Endothelial cell of umbilical vein (primary cell): ENCODE data around the gene GYPA. TPM values are rescaled to one million over a fixed set of nuclear protein-coding genes. Genes with fewer than 3 reads are reported as not detected.

Source experiments
- BruUV-seq: library from RNA; stranded (reverse); fragments of 400-500 nt; replicated peaks from 2 replicates; lab custom pipeline; 2021; lab: Mats Ljungman, UMichigan
- CTCF ChIA-PET: fragments of 300-600, 350-600 bp; sonication (Branson Sonifier 250); formaldehyde crosslinking; loops from one replicate; lab custom pipeline; 2021; ENCODE audit warnings: antibody characterized with exemption, inconsistent platforms; lab: Charles Lee
- POLR2A ChIA-PET: fragments of 300-600, 350-600 bp; sonication (Branson Sonifier 250); formaldehyde crosslinking; loops from one replicate; lab custom pipeline; 2021; ENCODE audit warnings: antibody characterized with exemption, inconsistent platforms; lab: Charles Lee
- DNase-seq: peaks from one replicate; pipeline ENCODE4 v3.0.0-alpha.2; 2011; ENCODE audit warnings: low read depth, low spot score
- FAIRE-seq: peaks from 2 replicates; lab custom pipeline; 2011; peaks lifted over from hg19 to GRCh38; lab: Jason Lieb, UNC
- H2AFZ ChIP-seq: 2 replicates; pipeline ENCODE4 v1.6.0; 2012; ENCODE audit warnings: low read depth, low read length, control low read depth, inconsistent platforms
- H3K27ac ChIP-seq: 2 replicates; pipeline ENCODE4 v1.5.1; 2011; ENCODE audit warnings: low read depth, mild to moderate bottlenecking, control low read depth, low read length, moderate library complexity; ENCODE audit not compliant: insufficient read depth
- H3K27me3 ChIP-seq, 2 experiments: 2 replicates each; pipeline versions ENCODE4 v1.6.0 to v1.6.1; 2011; ENCODE audit warnings: low read length in 2 of 2, mixed read lengths in 1 of 2; ENCODE audit not compliant: control insufficient read depth in 2 of 2, insufficient read depth in 2 of 2
- H3K36me3 ChIP-seq, 2 experiments: 2 replicates in 1 of 2; 3 replicates in 1 of 2; pipeline ENCODE4 v1.5.1; 2011; ENCODE audit warnings: low read length in 2 of 2, mild to moderate bottlenecking in 1 of 2, moderate library complexity in 1 of 2; ENCODE audit not compliant: control insufficient read depth in 2 of 2, insufficient read depth in 2 of 2; ENCODE audit errors: extremely low read depth in 1 of 2
- H3K4me1 ChIP-seq: 3 replicates; pipeline ENCODE4 v1.5.1; 2011; ENCODE audit warnings: mild to moderate bottlenecking, low read length; ENCODE audit not compliant: control insufficient read depth, insufficient read depth; ENCODE audit errors: extremely low read depth
- H3K4me2 ChIP-seq: 2 replicates; pipeline ENCODE4 v1.6.1; 2011; ENCODE audit warnings: low read length, control low read depth, mixed read lengths; ENCODE audit not compliant: insufficient read depth
- H3K4me3 ChIP-seq, 3 experiments: fragments of 200-600 bp in 1 of 3; sonication (generic), shearing (Covaris generic) in 1 of 3; replicated peaks in 1 of 3; 2 replicates each; pipeline ENCODE4 v1.5.1; 2011 to 2016; ENCODE audit warnings: control low read depth in 3 of 3, low read length in 3 of 3, mild to moderate bottlenecking in 2 of 3, inconsistent platforms in 1 of 3, low read depth in 1 of 3, moderate library complexity in 1 of 3; ENCODE audit not compliant: insufficient read depth in 1 of 3
- H3K79me2 ChIP-seq: 2 replicates; pipeline ENCODE4 v1.6.0; 2012; ENCODE audit warnings: low read length, inconsistent platforms; ENCODE audit not compliant: control insufficient read depth, insufficient read depth
- H3K9ac ChIP-seq: replicated peaks from 2 replicates; pipeline ENCODE3; 2011; ENCODE audit warnings: low read length, control low read depth; ENCODE audit not compliant: insufficient read depth; ENCODE audit errors: extremely low read depth
- H3K9me1 ChIP-seq: replicated peaks from 3 replicates; pipeline ENCODE4 v1.6.0; 2011; ENCODE audit warnings: mild to moderate bottlenecking, low read length; ENCODE audit not compliant: control insufficient read depth, insufficient read depth; ENCODE audit errors: extremely low read depth
- H3K9me3 ChIP-seq: replicated peaks from 2 replicates; pipeline ENCODE4 v1.5.1; 2012; ENCODE audit warnings: low read length, inconsistent platforms; ENCODE audit not compliant: control insufficient read depth, insufficient read depth
- H4K20me1 ChIP-seq: replicated peaks from 2 replicates; pipeline ENCODE3; 2011; ENCODE audit warnings: mild to moderate bottlenecking, low read length; ENCODE audit not compliant: control insufficient read depth, insufficient read depth; ENCODE audit errors: extremely low read depth
- CTCF ChIP-seq, 2 donors: IDR thresholded peaks; 1 replicate in 1 of 2; 2 replicates in 1 of 2; pipeline ENCODE4 v1.5.1; 2011; ENCODE audit warnings: low read length in 2 of 2, mild to moderate bottlenecking in 2 of 2, moderate library complexity in 2 of 2, control low read depth in 1 of 2, inconsistent platforms in 1 of 2, low read depth in 1 of 2; ENCODE audit not compliant: insufficient read depth in 1 of 2; ENCODE audit errors: extremely low read depth in 1 of 2
- EZH2 ChIP-seq: IDR thresholded peaks from 2 replicates; pipeline ENCODE4 v1.6.1; 2012; ENCODE audit warnings: borderline replicate concordance, low read depth, mild to moderate bottlenecking, moderate library complexity, low read length, inconsistent platforms; ENCODE audit not compliant: severe bottlenecking
- FOS ChIP-seq: IDR thresholded peaks from 2 replicates; pipeline ENCODE4 v1.6.1; 2011; ENCODE audit warnings: mild to moderate bottlenecking, low read length, moderate library complexity, borderline replicate concordance; ENCODE audit not compliant: insufficient read depth
- GATA2 ChIP-seq: IDR thresholded peaks from 2 replicates; pipeline ENCODE4 v1.7.0; 2011; ENCODE audit warnings: low read depth, mild to moderate bottlenecking, moderate library complexity, mixed read lengths, low read length; ENCODE audit not compliant: insufficient read length, insufficient read depth
- JUN ChIP-seq: IDR thresholded peaks from 2 replicates; pipeline ENCODE4 v1.6.1; 2011; ENCODE audit warnings: borderline replicate concordance, low read depth; ENCODE audit not compliant: insufficient read length, insufficient read depth
- MAX ChIP-seq: IDR thresholded peaks from 2 replicates; pipeline ENCODE4 v1.6.1; 2011; ENCODE audit not compliant: insufficient read depth, insufficient read length
- MYC ChIP-seq: IDR thresholded peaks from one replicate; pipeline ENCODE4 v1.6.1; 2011; ENCODE audit warnings: mild to moderate bottlenecking, low read depth, low read length
- POLR2A ChIP-seq: IDR thresholded peaks from 2 replicates; pipeline ENCODE4 v1.6.1; 2012; ENCODE audit warnings: low read depth, mild to moderate bottlenecking, control low read depth, low read length
- POLR2AphosphoS5 ChIP-seq: IDR thresholded peaks from 2 replicates; pipeline ENCODE4 v1.6.1; 2012; ENCODE audit warnings: low read depth, mild to moderate bottlenecking, control low read depth, low read length, moderate library complexity; ENCODE audit not compliant: insufficient read depth
- dilution Hi-C: fragments of 300-500 bp; cut with MboI; formaldehyde crosslinking; loops from one replicate; pipeline ENCODE4 v1.15.0; 2019; ENCODE audit warnings: low sequenced_read_pairs; ENCODE audit not compliant: extremely low pct_ligation_motif_present
- intact Hi-C: fragments of 100-400 bp; cut with micrococcal nuclease; formaldehyde crosslinking; loops from one replicate; pipeline ENCODE4 v1.10.0; 2022
- polyA plus RNA-seq, 4 experiments: library from polyadenylated mRNA; depleted of rRNA in 3 of 4; stranded (reverse) in 3 of 4; unstranded in 1 of 4; fragments of >200 nt; gene quantifications; 2 replicates each; pipeline versions ENCODE4 v1.2.1 to v1.2.3, GENCODE V29; 2011 to 2012; ENCODE audit warnings: missing spikeins in 1 of 4
- total RNA-seq: library from RNA; stranded (reverse); gene quantifications from 2 replicates; pipeline ENCODE4 v1.2.3, GENCODE V29; 2021

The GYPA gene
- total and polyA plus RNA-seq, 2 donors (not counting 3 experiments of a cell fraction or from before 2014, with no cell fraction given) = not detected

DNA sequence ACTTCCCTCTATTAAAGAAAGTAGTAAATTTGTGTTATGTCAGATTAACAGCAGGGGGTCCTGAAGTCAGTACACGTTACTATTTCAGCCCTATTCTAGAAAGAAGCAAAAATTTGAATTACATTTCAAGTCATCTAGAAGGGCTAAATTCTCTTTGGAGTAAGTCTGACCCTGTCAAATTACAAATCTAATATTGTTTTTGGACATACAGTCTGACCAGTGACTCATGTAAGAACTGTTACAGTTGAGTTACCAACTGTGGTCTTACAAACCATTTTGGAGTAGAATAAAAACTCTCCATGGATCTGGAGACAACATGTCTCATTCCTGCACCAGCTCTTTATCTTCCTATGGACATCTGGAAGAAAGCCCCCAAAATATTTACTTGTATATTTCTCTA is 36.0 kb upstream of the GYPA start:
- no peak for TF ChIP-seq POLR2A
- no peak for TF ChIP-seq JUN
- TF ChIP-seq CTCF (IDR thresholded peaks at IDR 0.05; ENCODE audit: extremely low read depth in 1 of 2, insufficient read depth in 1 of 2, low read depth in 1 of 2, low read length in 2 of 2) = no peak
- no peak for TF ChIP-seq EZH2
- no peak for TF ChIP-seq POLR2AphosphoS5
- no peak for TF ChIP-seq FOS
- no peak for TF ChIP-seq GATA2
- no peak for TF ChIP-seq MAX
- no peak for TF ChIP-seq MYC

More for the DNA sequence above, 36.0 kb upstream of the GYPA start:
- Histone ChIP-seq H3K4me3 (no peak overlapping the region), H3K4me1 (peaks cover 16% of the 10 kb centered on the region), H2AFZ (no peak overlapping the region), H4K20me1 (no peaks in the 10 kb centered on the region), H3K27me3 (no peaks in the 10 kb centered on the region), H3K79me2 (no peaks in the 10 kb centered on the region), H3K9ac (no peak overlapping the region), H3K27ac (no peak overlapping the region), H3K4me2 (no peak overlapping the region), H3K9me3 (no peaks in the 10 kb centered on the region), H3K9me1 (no peaks in the 10 kb centered on the region), H3K36me3 (no peaks in the 10 kb centered on the region)
- CTCF ChIA-PET = interaction anchor here (1.2 to 3.4 kb wide), 3 partner anchors 8 to 885 kb away, joined by 3 to 23 read pairs (median 23); no protein-coding TSS in a partner anchor
- dilution Hi-C loops (no loop called here), intact Hi-C loops (loop anchor here (5.0 kb wide), 1 partner anchor 1441 kb away; the partner anchor contains the start of gene MMAA)
- FAIRE-seq (no peak), DNase-seq (no peak)
- BruUV-seq = no TSS peak
- POLR2A ChIA-PET = no interaction called here
